DOHH2 (cell line): ENCODE data around the gene NGLY1.

Experiments
- H3F3A ChIP-seq: fragments of 200-600 bp; sonication (generic), shearing (Covaris generic); 2 replicates; pipeline ENCODE4 v1.6.0; 2016; ENCODE audit warnings: antibody characterized with exemption, mild to moderate bottlenecking; ENCODE audit not compliant: control insufficient read depth, insufficient read depth
- H3K27ac ChIP-seq: fragments of 200-600 bp; sonication (generic); 2 replicates; pipeline ENCODE4 v1.5.1; 2014; ENCODE audit warnings: low read depth, mild to moderate bottlenecking, low read length, moderate library complexity
- H3K27me3 ChIP-seq: fragments of 200-600 bp; sonication (generic); 2 replicates; pipeline ENCODE4 v1.6.1; 2014; ENCODE audit warnings: mild to moderate bottlenecking, low read length, mixed read lengths; ENCODE audit not compliant: control insufficient read depth
- H3K36me3 ChIP-seq: fragments of 200-600 bp; sonication (generic); 2 replicates; pipeline ENCODE4 v1.6.1; 2014; ENCODE audit warnings: mild to moderate bottlenecking, low read length, moderate library complexity, mixed read lengths; ENCODE audit not compliant: control insufficient read depth
- H3K4me1 ChIP-seq: fragments of 200-600 bp; sonication (generic); 2 replicates; pipeline ENCODE4 v1.6.1; 2014; ENCODE audit warnings: mild to moderate bottlenecking, low read length, mixed read lengths; ENCODE audit not compliant: control insufficient read depth
- H3K4me2 ChIP-seq: fragments of 200-600 bp; sonication (generic); 2 replicates; pipeline ENCODE4 v1.6.0; 2014; ENCODE audit warnings: mild to moderate bottlenecking, low read length, moderate library complexity
- H3K4me3 ChIP-seq: fragments of 200-600 bp; sonication (generic); 2 replicates; pipeline ENCODE4 v1.5.1; 2014; ENCODE audit warnings: mild to moderate bottlenecking, low read length, mixed read lengths
- H3K79me2 ChIP-seq: fragments of 200-600 bp; sonication (generic); 2 replicates; pipeline ENCODE4 v1.6.1; 2014; ENCODE audit warnings: mild to moderate bottlenecking, low read length, mixed read lengths; ENCODE audit not compliant: control insufficient read depth
- H3K9me2 ChIP-seq: fragments of 200-600 bp; sonication (generic); replicated peaks from 2 replicates; pipeline ENCODE4 v1.6.1; 2014; ENCODE audit warnings: mild to moderate bottlenecking, low read length, mixed read lengths; ENCODE audit not compliant: control insufficient read depth
- H3K9me3 ChIP-seq: fragments of 200-600 bp; sonication (generic); 2 replicates; pipeline ENCODE4 v1.6.1; 2014; ENCODE audit warnings: antibody characterized with exemption, low read length, mixed read lengths; ENCODE audit not compliant: control insufficient read depth, insufficient read depth
- H4K20me1 ChIP-seq: fragments of 200-600 bp; sonication (generic); 2 replicates; pipeline ENCODE4 v1.6.0; 2014; ENCODE audit warnings: low read depth, mild to moderate bottlenecking, antibody characterized with exemption, low read length, moderate library complexity; ENCODE audit not compliant: control insufficient read depth, insufficient read depth
- EZH2phosphoT487 ChIP-seq: fragments of 200-600 bp; sonication (generic); IDR thresholded peaks from 2 replicates; pipeline ENCODE4 v1.6.1; 2017; ENCODE audit warnings: borderline replicate concordance, mild to moderate bottlenecking, antibody characterized with exemption, low read length, moderate library complexity, mixed read lengths
- TF ChIP-seq, protein P1 (sequence below): fragments of 200-600 bp; sonication (generic); IDR thresholded peaks from one replicate; pipeline ENCODE4 v1.5.1; 2014; ENCODE audit warnings: antibody characterized with exemption, mild to moderate bottlenecking, low read depth, low read length; ENCODE audit not compliant: poor library complexity, severe bottlenecking

The NGLY1 gene

GRCh38 chr3:25801786-25802185 lies 18.5 kb upstream of the NGLY1 start:
- H3K4me3 ChIP-seq = no peak overlapping the region
- no peaks in the 10 kb centered on the region for H3K9me3 ChIP-seq
- H3K4me1 ChIP-seq = no peaks in the 10 kb centered on the region
- H3K27me3 ChIP-seq = no peaks in the 10 kb centered on the region
- no peak overlapping the region for H3K27ac ChIP-seq
- no peaks in the 10 kb centered on the region for H3K36me3 ChIP-seq
- H3K9me2 ChIP-seq = no peaks in the 10 kb centered on the region
- no peaks in the 10 kb centered on the region for H3F3A ChIP-seq
- no peaks in the 10 kb centered on the region for H3K79me2 ChIP-seq
- no peak for TF ChIP-seq EZH2phosphoT487
- TF ChIP-seq, protein P1, sequence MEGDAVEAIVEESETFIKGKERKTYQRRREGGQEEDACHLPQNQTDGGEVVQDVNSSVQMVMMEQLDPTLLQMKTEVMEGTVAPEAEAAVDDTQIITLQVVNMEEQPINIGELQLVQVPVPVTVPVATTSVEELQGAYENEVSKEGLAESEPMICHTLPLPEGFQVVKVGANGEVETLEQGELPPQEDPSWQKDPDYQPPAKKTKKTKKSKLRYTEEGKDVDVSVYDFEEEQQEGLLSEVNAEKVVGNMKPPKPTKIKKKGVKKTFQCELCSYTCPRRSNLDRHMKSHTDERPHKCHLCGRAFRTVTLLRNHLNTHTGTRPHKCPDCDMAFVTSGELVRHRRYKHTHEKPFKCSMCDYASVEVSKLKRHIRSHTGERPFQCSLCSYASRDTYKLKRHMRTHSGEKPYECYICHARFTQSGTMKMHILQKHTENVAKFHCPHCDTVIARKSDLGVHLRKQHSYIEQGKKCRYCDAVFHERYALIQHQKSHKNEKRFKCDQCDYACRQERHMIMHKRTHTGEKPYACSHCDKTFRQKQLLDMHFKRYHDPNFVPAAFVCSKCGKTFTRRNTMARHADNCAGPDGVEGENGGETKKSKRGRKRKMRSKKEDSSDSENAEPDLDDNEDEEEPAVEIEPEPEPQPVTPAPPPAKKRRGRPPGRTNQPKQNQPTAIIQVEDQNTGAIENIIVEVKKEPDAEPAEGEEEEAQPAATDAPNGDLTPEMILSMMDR = no peak
- no peak overlapping the region for H3K4me2 ChIP-seq
- H4K20me1 ChIP-seq = no peaks in the 10 kb centered on the region

DNA sequence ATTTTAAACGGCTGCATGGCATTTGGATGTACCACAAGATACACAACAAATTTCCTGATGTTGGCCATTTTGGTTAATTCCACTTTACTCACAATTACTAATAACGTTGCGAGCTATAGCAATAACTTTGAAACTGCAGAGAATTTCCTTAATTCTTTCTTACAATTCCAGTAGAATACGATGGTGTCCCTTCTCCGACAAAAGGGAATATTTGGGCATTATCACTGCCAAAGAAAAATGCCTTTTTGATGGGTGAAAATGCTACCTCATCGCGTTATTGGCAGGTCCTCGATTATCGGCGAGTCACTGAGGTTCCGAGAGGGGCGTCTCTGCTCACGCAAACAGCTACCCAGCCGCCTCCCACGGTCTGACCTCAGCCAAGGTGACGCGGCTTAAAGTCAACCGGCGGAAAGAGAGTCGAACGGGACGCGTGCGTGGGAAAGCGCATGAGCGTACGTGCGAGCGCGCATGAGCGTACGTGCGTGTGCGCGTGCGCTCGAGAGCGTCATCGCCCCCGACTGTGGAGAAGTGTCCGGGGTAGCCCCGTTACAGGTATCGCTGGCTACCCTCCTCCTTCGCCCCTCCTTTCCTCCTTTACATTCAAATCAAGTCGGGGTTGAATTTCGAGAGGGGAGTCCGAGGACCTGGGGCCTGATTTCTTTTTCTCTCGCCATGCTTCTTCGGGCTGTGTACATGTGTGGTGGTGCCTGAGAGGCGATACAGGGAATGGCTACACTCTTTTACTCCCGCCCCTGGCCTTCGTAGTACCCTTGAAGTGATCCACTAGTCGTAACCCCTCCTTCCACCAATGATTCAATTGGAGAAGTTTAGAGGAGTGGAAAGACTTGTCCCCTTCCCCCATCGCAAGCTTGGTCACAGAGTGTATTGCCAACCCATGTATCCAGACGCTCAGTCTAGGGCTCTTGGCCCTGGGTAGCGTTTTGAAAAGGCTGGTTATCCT lies 6.6 kb upstream of the NGLY1 start, which contains the start of gene OXSM:
TSS of gene OXSM (plus strand) at position 495 of the 961 bp plus-strand sequence. CDS start 931 bp downstream, outside the sequence.
- Histone ChIP-seq H3K4me3 (peak within 1 kb of the TSS; percentile 80), H3K27ac (peak within 1 kb of the TSS; percentile 86), H3K79me2 (peaks cover 44% of the 10 kb centered on the region), H3F3A (peaks cover 4% of the 10 kb centered on the region; the same call in 1 of the 2 replicates), H3K9me2 (no peaks in the 10 kb centered on the region), H3K36me3 (peaks cover 25% of the 10 kb centered on the region), H4K20me1 (no peaks in the 10 kb centered on the region), H3K27me3 (no peaks in the 10 kb centered on the region), H3K9me3 (no peaks in the 10 kb centered on the region), H3K4me2 (peak within 1 kb of the TSS; percentile 87), H3K4me1 (peaks cover 48% of the 10 kb centered on the region)
- TF ChIP-seq EZH2phosphoT487 = no peak
- TF ChIP-seq, protein P1 = no peak

DNA sequence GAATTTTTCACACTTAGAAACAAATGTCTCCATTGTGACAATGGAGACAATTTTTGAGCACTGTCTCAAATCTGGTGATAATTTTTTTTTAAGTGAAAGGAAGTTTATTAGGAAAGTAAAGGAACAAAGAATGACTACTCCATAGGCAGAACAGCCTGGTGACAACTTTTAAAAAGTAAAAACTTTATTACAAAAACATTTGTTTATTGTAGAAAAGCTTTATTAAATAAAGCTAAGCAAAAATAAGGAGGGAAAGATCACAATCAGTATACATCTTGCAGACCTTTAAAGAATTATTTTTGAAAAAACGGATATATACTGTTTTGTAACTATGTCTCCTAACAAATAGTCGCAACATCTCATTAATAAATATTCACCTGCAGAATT lies 6.0 kb upstream of the NGLY1 start:
- TF ChIP-seq, protein P1 = no peak
- no peak for TF ChIP-seq EZH2phosphoT487
- Histone ChIP-seq H3K4me2 (peak overlapping the region; percentile 87), H3K9me2 (no peaks in the 10 kb centered on the region), H3K4me3 (peak overlapping the region; percentile 80), H3K36me3 (peaks cover 22% of the 10 kb centered on the region), H3K27ac (peak overlapping the region; percentile 86), H3K9me3 (no peaks in the 10 kb centered on the region), H3K4me1 (peaks cover 55% of the 10 kb centered on the region), H3F3A (peaks cover 4% of the 10 kb centered on the region; the same call in 1 of the 2 replicates), H3K27me3 (no peaks in the 10 kb centered on the region), H3K79me2 (peaks cover 44% of the 10 kb centered on the region), H4K20me1 (no peaks in the 10 kb centered on the region)
